SK-N-SH (cell line): ENCODE data around the gene SSTR5. TPM values are rescaled to one million over a fixed set of nuclear protein-coding genes. Genes with fewer than 3 reads are reported as not detected.

Source experiments
- CTCF ChIA-PET: fragments of 300-600, 350-600 bp; formaldehyde crosslinking; extraction: SDS; loops from one replicate; lab custom pipeline; 2021; lab: Yijun Ruan, JAX
- POLR2A ChIA-PET: fragments of 350-600 bp; sonication (Branson Sonifier 250); formaldehyde crosslinking; extraction: SDS; loops from one replicate; lab custom pipeline; 2020; ENCODE audit warnings: antibody characterized with exemption, inconsistent platforms; lab: Yijun Ruan, JAX
- DNase-seq: peaks from one replicate; pipeline ENCODE4 v3.0.0; 2012
- H2AFZ ChIP-seq: fragments of 200-600 bp; sonication (generic); 2 replicates; pipeline ENCODE4 v1.8.1; 2016; ENCODE audit warnings: antibody characterized with exemption, mild to moderate bottlenecking, low read depth
- H3F3A ChIP-seq: fragments of 200-600 bp; sonication (generic); replicated peaks from 2 replicates; pipeline ENCODE3; 2016; ENCODE audit warnings: antibody characterized with exemption, mild to moderate bottlenecking; ENCODE audit not compliant: insufficient read depth
- H3K27ac ChIP-seq, 2 experiments: fragments of 200-500 bp in 1 of 2; fragments of 200-600 bp in 1 of 2; sonication (Bioruptor generic) in 1 of 2; sonication (generic), shearing (Covaris generic) in 1 of 2; 2 replicates each; pipeline versions ENCODE4 v1.5.1 to v1.6.1; 2014 to 2016; ENCODE audit warnings: low read depth in 2 of 2, inconsistent platforms in 1 of 2, low read length in 1 of 2, mild to moderate bottlenecking in 1 of 2, mixed read lengths in 1 of 2
- H3K27me3 ChIP-seq: fragments of 200-600 bp; sonication (generic), shearing (Covaris generic); 2 replicates; pipeline ENCODE4 v1.6.1; 2016; ENCODE audit warnings: mixed run types; ENCODE audit not compliant: insufficient read depth
- H3K36me3 ChIP-seq, 2 experiments: fragments of 200-500 bp in 1 of 2; fragments of 200-600 bp in 1 of 2; sonication (Bioruptor generic) in 1 of 2; sonication (generic) in 1 of 2; replicated peaks in 1 of 2; 2 replicates each; pipeline versions ENCODE3 to v1.5.1; 2014 to 2016; ENCODE audit warnings: low read length in 1 of 2, mild to moderate bottlenecking in 1 of 2; ENCODE audit not compliant: insufficient read depth in 2 of 2, control insufficient read depth in 1 of 2
- H3K4me1 ChIP-seq, 2 experiments: fragments of 200-500 bp in 1 of 2; fragments of 200-600 bp in 1 of 2; sonication (Bioruptor generic) in 1 of 2; sonication (generic), shearing (Covaris generic) in 1 of 2; 2 replicates each; pipeline versions ENCODE4 v1.5.1 to v1.6.1; 2014 to 2016; ENCODE audit warnings: low read depth in 1 of 2, low read length in 1 of 2, mixed run types in 1 of 2; ENCODE audit not compliant: insufficient read depth in 2 of 2, control insufficient read depth in 1 of 2
- H3K4me2 ChIP-seq: fragments of 200-600 bp; sonication (generic), shearing (Covaris generic); 2 replicates; pipeline ENCODE4 v1.6.1; 2017; ENCODE audit warnings: mixed run types
- H3K4me3 ChIP-seq, 2 experiments: fragments of 200-500 bp in 1 of 2; fragments of 200-600 bp in 1 of 2; sonication (Bioruptor generic) in 1 of 2; sonication (generic), shearing (Covaris generic) in 1 of 2; 2 replicates each; pipeline versions ENCODE4 v1.5.1 to v1.8.1; 2014 to 2016; ENCODE audit warnings: low read depth in 2 of 2, inconsistent platforms in 1 of 2, low read length in 1 of 2, mild to moderate bottlenecking in 1 of 2, mixed read lengths in 1 of 2, moderate library complexity in 1 of 2
- H3K79me2 ChIP-seq: fragments of 200-600 bp; sonication (generic); 2 replicates; pipeline ENCODE4 v1.8.1; 2017; ENCODE audit warnings: mild to moderate bottlenecking; ENCODE audit not compliant: insufficient read depth
- H3K9ac ChIP-seq: fragments of 200-600 bp; sonication (generic); 2 replicates; pipeline ENCODE4 v1.6.1; 2017; ENCODE audit warnings: mixed run types
- H3K9me2 ChIP-seq: fragments of 200-600 bp; sonication (generic); 2 replicates; pipeline ENCODE4 v1.6.1; 2017; ENCODE audit warnings: mixed run types
- H3K9me3 ChIP-seq: fragments of 200-600 bp; sonication (generic); 2 replicates; pipeline ENCODE4 v1.6.1; 2017; ENCODE audit warnings: mixed run types, mild to moderate bottlenecking, moderate library complexity
- H4K20me1 ChIP-seq: fragments of 200-600 bp; sonication (generic); 2 replicates; pipeline ENCODE4 v1.6.1; 2017; ENCODE audit warnings: mild to moderate bottlenecking, mixed run types; ENCODE audit not compliant: insufficient read depth
- GATA2 ChIP-seq: sonication (generic); formaldehyde crosslinking; IDR thresholded peaks from 2 replicates; pipeline ENCODE4 v1.5.0; 2020; ENCODE audit warnings: mild to moderate bottlenecking, missing genetic modification reagents
- NFIC ChIP-seq: IDR thresholded peaks from 2 replicates; pipeline ENCODE4 v1.4.0; 2012; ENCODE audit warnings: borderline replicate concordance
- NRF1 ChIP-seq: IDR thresholded peaks from 2 replicates; pipeline ENCODE4 v1.6.1; 2012; ENCODE audit warnings: low read depth, mild to moderate bottlenecking, low read length
- POLR2AphosphoS5 ChIP-seq: IDR thresholded peaks from 2 replicates; pipeline ENCODE4 v1.6.1; 2012; ENCODE audit warnings: low read depth, low read length
- TEAD4 ChIP-seq: IDR thresholded peaks from 2 replicates; pipeline ENCODE4 v1.4.0; 2012; ENCODE audit warnings: mild to moderate bottlenecking, borderline replicate concordance; ENCODE audit not compliant: insufficient read depth
- USF2 ChIP-seq: fragments of 150-350 bp; IDR thresholded peaks from 2 replicates; pipeline ENCODE4 v1.6.1; 2017; ENCODE audit warnings: antibody characterized with exemption, low read length, low read depth, borderline replicate concordance
- ZBTB33 ChIP-seq: IDR thresholded peaks from 2 replicates; pipeline ENCODE4 v1.4.0; 2012; ENCODE audit warnings: low read depth, borderline replicate concordance
- WGBS: methylation state at CpG from one replicate; pipeline ENCODE4 v1.1.6; 2017; ENCODE audit warnings: low lambda C conversion rate; 5-methylcytosine and 5-hydroxymethylcytosine counted together
- polyA plus RNA-seq, 3 experiments: library from polyadenylated mRNA; depleted of rRNA; stranded (reverse); fragments of >200 nt; gene quantifications; 2 replicates each; pipeline ENCODE4 v1.2.3, GENCODE V29; 2012

SSTR5 gene
- polyA plus RNA-seq, 1 of the 3 experiments (the other 2 are of a cell fraction) = not detected

- TF ChIP-seq TEAD4 (no peak), USF2 (no peak), GATA2 (CRISPR knock-in tag) (no peak), NRF1 (no peak), ZBTB33 (no peak)
- no peaks in the 10 kb centered on the region for H3K9me3 ChIP-seq
- no peak overlapping the region for H3K4me3 ChIP-seq
- no peak for DNase-seq
- WGBS = 26% methylated on average over 14 of the region's 19 CpGs
- H3K79me2 ChIP-seq = no peaks in the 10 kb centered on the region
- ChIA-PET CTCF (interaction anchor here (1.4 to 1.8 kb wide), 2 partner anchors 10 to 12 kb away, joined by 5 to 8 read pairs; no protein-coding TSS in a partner anchor), POLR2A (no interaction called here)
- H4K20me1 ChIP-seq = 0 out of 2 replicates have a peak, but pooled peaks cover 2% of the 10 kb centered on the region
- H3K4me2 ChIP-seq = no peak overlapping the region
- no peak overlapping the region for H3K27ac ChIP-seq
- H3K9ac ChIP-seq = no peak overlapping the region
- peaks cover 68% of the 10 kb centered on the region for H3K27me3 ChIP-seq
- no peaks in the 10 kb centered on the region for H3K36me3 ChIP-seq
- H3K4me1 ChIP-seq = no peaks in the 10 kb centered on the region
- no peaks in the 10 kb centered on the region for H3F3A ChIP-seq
- no peak overlapping the region for H2AFZ ChIP-seq
- no peaks in the 10 kb centered on the region for H3K9me2 ChIP-seq
These were observed 45.4 kb downstream of the SSTR5 start for GRCh38 chr16:1117926-1118325.

- Histone ChIP-seq H2AFZ (no peak overlapping the region), H3K4me1 (no peaks in the 10 kb centered on the region), H3K27ac (no peak overlapping the region), H4K20me1 (0 out of 2 replicates have a peak, but pooled peaks cover 2% of the 10 kb centered on the region), H3K27me3 (peaks cover 62% of the 10 kb centered on the region), H3K4me3 (no peak overlapping the region), H3K4me2 (no peak overlapping the region), H3K9ac (no peak overlapping the region), H3K9me2 (no peaks in the 10 kb centered on the region), H3K36me3 (no peaks in the 10 kb centered on the region), H3K9me3 (no peaks in the 10 kb centered on the region), H3K79me2 (no peaks in the 10 kb centered on the region), H3F3A (no peaks in the 10 kb centered on the region)
- POLR2A ChIA-PET = no interaction called here
- DNase-seq = no peak
- TF ChIP-seq NFIC (no peak), POLR2AphosphoS5 (no peak)
- CTCF ChIA-PET = no interaction called here
- 40% methylated on average over 1 of the region's 19 CpGs for whole genome bisulfite sequencing
These were observed 46.6 kb downstream of the SSTR5 start for GRCh38 chr16:1119129-1119528.
